GM23338 (cell line): Measurements from ENCODE around the gene CFAP65. TPM values are rescaled to one million over a fixed set of nuclear protein-coding genes. Genes with fewer than 3 reads are reported as not detected.

Source experiments
- ATAC-seq: fragments of 200-7000 bp; cut with Tn5 transposase; 3 replicates; pipeline ENCODE4 v1.9.1; 2020
- DNase-seq: peaks from one replicate; pipeline ENCODE4 v3.0.0-alpha.2; 2015; ENCODE audit warnings: low spot score
- H2AFZ ChIP-seq: fragments of 200-600 bp; sonication (generic); 2 replicates; pipeline ENCODE4 v1.8.0; 2016; ENCODE audit warnings: antibody characterized with exemption, mild to moderate bottlenecking, moderate library complexity
- H3F3A ChIP-seq: fragments of 200-600 bp; sonication (generic); replicated peaks from 2 replicates; pipeline ENCODE4 v1.8.0; 2017; ENCODE audit warnings: antibody characterized with exemption, mixed run types, low read depth
- H3K27ac ChIP-seq: fragments of 200-600 bp; sonication (generic); 2 replicates; pipeline ENCODE4 v1.6.1; 2016; ENCODE audit warnings: low read depth
- H3K27me3 ChIP-seq: fragments of 200-600 bp; sonication (generic); 2 replicates; pipeline ENCODE4 v1.8.0; 2016; ENCODE audit warnings: mild to moderate bottlenecking, mixed run types, moderate library complexity; ENCODE audit not compliant: insufficient read depth
- H3K36me3 ChIP-seq: fragments of 200-600 bp; sonication (generic); 2 replicates; pipeline ENCODE4 v1.8.0; 2016; ENCODE audit warnings: mild to moderate bottlenecking; ENCODE audit not compliant: insufficient read depth
- H3K4me1 ChIP-seq: fragments of 200-600 bp; sonication (generic); 2 replicates; pipeline ENCODE4 v1.8.0; 2016; ENCODE audit warnings: mild to moderate bottlenecking, moderate library complexity; ENCODE audit not compliant: insufficient read depth
- H3K4me2 ChIP-seq: fragments of 200-600 bp; sonication (generic); 2 replicates; pipeline ENCODE4 v1.7.1; 2017; ENCODE audit warnings: mixed run types
- H3K4me3 ChIP-seq: fragments of 200-600 bp; sonication (generic); 2 replicates; pipeline ENCODE4 v1.6.1; 2016; ENCODE audit warnings: mixed run types
- H3K79me2 ChIP-seq: fragments of 200-600 bp; sonication (generic); replicated peaks from 2 replicates; pipeline ENCODE4 v1.8.0; 2017; ENCODE audit warnings: mild to moderate bottlenecking; ENCODE audit not compliant: insufficient read depth
- H3K9me2 ChIP-seq: fragments of 200-600 bp; sonication (generic); 2 replicates; pipeline ENCODE4 v1.8.0; 2017; ENCODE audit not compliant: insufficient read depth
- H4K20me1 ChIP-seq: fragments of 200-600 bp; sonication (generic); replicated peaks from 2 replicates; pipeline ENCODE4 v1.8.0; 2017; ENCODE audit warnings: mild to moderate bottlenecking; ENCODE audit not compliant: insufficient read depth
- H3K27ac Mint-ChIP-seq: 2 replicates; pipeline ENCODE4 v1.8.0; 2020; ENCODE audit warnings: inconsistent platforms, mild to moderate bottlenecking, moderate library complexity, mixed read lengths
- H3K27me3 Mint-ChIP-seq: 3 replicates; pipeline ENCODE4 v1.8.0; 2022; ENCODE audit warnings: low read depth, mild to moderate bottlenecking, moderate library complexity, mixed read lengths, inconsistent platforms; ENCODE audit not compliant: insufficient read depth, poor library complexity
- H3K36me3 Mint-ChIP-seq: 3 replicates; pipeline ENCODE4 v1.8.0; 2021; ENCODE audit warnings: low read depth, mild to moderate bottlenecking, inconsistent platforms, moderate library complexity, mixed read lengths
- H3K4me1 Mint-ChIP-seq: 3 replicates; pipeline ENCODE4 v1.8.0; 2020; ENCODE audit warnings: mild to moderate bottlenecking, inconsistent platforms, mixed read lengths
- H3K4me3 Mint-ChIP-seq: 3 replicates; pipeline ENCODE4 v1.8.0; 2021; ENCODE audit warnings: moderate library complexity, mild to moderate bottlenecking, inconsistent platforms, mixed read lengths
- H3K9me3 Mint-ChIP-seq: 3 replicates; pipeline ENCODE4 v1.8.0; 2020; ENCODE audit warnings: moderate library complexity, mild to moderate bottlenecking, inconsistent platforms, mixed read lengths
- CTCF ChIP-seq, 2 experiments: fragments of 200-600 bp in 1 of 2; sonication (generic) in 1 of 2; conservative IDR thresholded peaks; 2 replicates each; pipeline versions ENCODE4 v1.5.1 to v1.6.1; 2016 to 2017; ENCODE audit warnings: antibody characterized with exemption in 2 of 2, low read depth in 2 of 2, mild to moderate bottlenecking in 2 of 2, moderate library complexity in 1 of 2
- EZH2 ChIP-seq: fragments of 200-600 bp; sonication (generic); IDR thresholded peaks from one replicate; pipeline ENCODE4 v1.8.0; 2017; ENCODE audit warnings: antibody characterized with exemption, mild to moderate bottlenecking, low read depth; ENCODE audit not compliant: unreplicated experiment
- NANOG ChIP-seq: IDR thresholded peaks from 2 replicates; pipeline ENCODE4 v1.6.1; 2016; ENCODE audit warnings: antibody characterized with exemption, borderline replicate concordance
- REST ChIP-seq: IDR thresholded peaks from one replicate; pipeline ENCODE4 v1.6.1; 2018; ENCODE audit warnings: antibody characterized with exemption; ENCODE audit not compliant: unreplicated experiment
- ZNF331 ChIP-seq: fragments of 250-450 bp; sonication (Bioruptor Pico); IDR thresholded peaks from 2 replicates; pipeline ENCODE4 v1.5.0; 2020; ENCODE audit warnings: low read depth, mild to moderate bottlenecking, moderate library complexity
- ZNF462 ChIP-seq: fragments of 250-450 bp; sonication (Bioruptor Pico); IDR thresholded peaks from 2 replicates; pipeline ENCODE4 v1.5.0; 2020; ENCODE audit warnings: mild to moderate bottlenecking, moderate library complexity
- polyA plus RNA-seq: library from polyadenylated mRNA; unstranded; fragments of >200 nt; fragmentation: Nextera tagmentation; extraction: Ambion mirVana; gene quantifications from 2 replicates; pipeline ENCODE4 v1.2.1, GENCODE V29; 2016
- total RNA-seq: library from RNA; depleted of rRNA; stranded (reverse); fragments of >200 nt; shearing (Covaris generic); gene quantifications from 2 replicates; pipeline ENCODE4 v1.2.3, GENCODE V29; 2014

CFAP65 gene
- total and polyA plus RNA-seq, 2 experiments from 2014 or later = 0.38 to 0.74 TPM

- no peak for TF ChIP-seq ZNF462 (CRISPR knock-in tag)
Observed at GRCh38 chr2:219035942-219036341, 5.4 kb downstream of the CFAP65 start (continued).

- H3K27me3 ChIP-seq = no peaks in the 10 kb centered on the region
- Mint-ChIP-seq H3K27me3 (peaks cover 9% of the 10 kb centered on the region), H3K4me3 (no peak overlapping the region), H3K9me3 (no peaks in the 10 kb centered on the region; the same call in 2 of the 3 replicates), H3K36me3 (no peaks in the 10 kb centered on the region), H3K4me1 (peaks cover 2% of the 10 kb centered on the region; the same call in 2 of the 3 replicates), H3K27ac (no peak overlapping the region)
- H3K79me2 ChIP-seq = no peaks in the 10 kb centered on the region
- no peak overlapping the region for H2AFZ ChIP-seq
- ATAC-seq (no peak), DNase-seq (peak; percentile 35)
- H3F3A ChIP-seq = no peaks in the 10 kb centered on the region
- H4K20me1 ChIP-seq = no peaks in the 10 kb centered on the region
- H3K4me1 ChIP-seq = no peaks in the 10 kb centered on the region
- H3K36me3 ChIP-seq = no peaks in the 10 kb centered on the region
- H3K4me2 ChIP-seq = no peak overlapping the region
- no peak overlapping the region for H3K27ac ChIP-seq
- no peaks in the 10 kb centered on the region for H3K9me2 ChIP-seq
- TF ChIP-seq REST (no peak), EZH2 (no peak), CTCF (conservative IDR thresholded peaks at IDR 0.05; ENCODE audit: low read depth in 2 of 2) (peak; percentile 21 to 42; a peak in 2 of 4 replicates), NANOG (no peak), ZNF331 (CRISPR knock-in tag) (no peak)
- no peak overlapping the region for H3K4me3 ChIP-seq
Observed at GRCh38 chr2:219034823-219035222, 6.5 kb downstream of the CFAP65 start.
